ENCODE data around the gene FAM9C.
"Not testable (repeated sequence)": the region's sequence is repeated elsewhere in the genome, so short reads cannot be mapped to it uniquely, and the experiment has no call there.

Gene FAM9C

DNA sequence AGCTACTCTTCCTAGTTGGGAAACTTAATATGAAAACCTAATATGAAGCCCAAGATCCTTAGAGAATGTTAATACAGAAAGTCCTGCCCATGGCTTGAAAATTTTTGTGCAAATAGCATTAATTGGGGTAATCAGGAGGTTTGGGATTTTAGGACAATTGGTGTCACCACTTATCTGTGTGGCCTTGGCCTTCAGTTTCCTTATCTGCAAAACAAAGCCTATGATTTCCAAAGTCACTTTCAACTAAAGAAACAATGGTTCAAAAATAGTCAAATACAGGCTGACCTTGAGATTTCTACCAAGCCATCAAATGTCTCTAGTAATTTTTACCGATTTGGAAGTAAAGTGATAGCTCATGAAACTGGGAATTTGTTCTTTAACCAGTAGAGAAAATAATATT lies 40.2 kb upstream of the FAM9C start:
- Mint-ChIP-seq H3K4me1 (no peaks in the 10 kb centered on the region), H3K27me3 (ENCODE audit: low read depth, poor library complexity) (peaks cover 4% of the 10 kb centered on the region), H3K9me3 (peaks cover 49% of the 10 kb centered on the region), H3K4me3 (no peak overlapping the region), H3K36me3 (ENCODE audit: low read depth) (no peaks in the 10 kb centered on the region), H3K27ac (no peak overlapping the region)
- TF ChIP-seq, protein P1, sequence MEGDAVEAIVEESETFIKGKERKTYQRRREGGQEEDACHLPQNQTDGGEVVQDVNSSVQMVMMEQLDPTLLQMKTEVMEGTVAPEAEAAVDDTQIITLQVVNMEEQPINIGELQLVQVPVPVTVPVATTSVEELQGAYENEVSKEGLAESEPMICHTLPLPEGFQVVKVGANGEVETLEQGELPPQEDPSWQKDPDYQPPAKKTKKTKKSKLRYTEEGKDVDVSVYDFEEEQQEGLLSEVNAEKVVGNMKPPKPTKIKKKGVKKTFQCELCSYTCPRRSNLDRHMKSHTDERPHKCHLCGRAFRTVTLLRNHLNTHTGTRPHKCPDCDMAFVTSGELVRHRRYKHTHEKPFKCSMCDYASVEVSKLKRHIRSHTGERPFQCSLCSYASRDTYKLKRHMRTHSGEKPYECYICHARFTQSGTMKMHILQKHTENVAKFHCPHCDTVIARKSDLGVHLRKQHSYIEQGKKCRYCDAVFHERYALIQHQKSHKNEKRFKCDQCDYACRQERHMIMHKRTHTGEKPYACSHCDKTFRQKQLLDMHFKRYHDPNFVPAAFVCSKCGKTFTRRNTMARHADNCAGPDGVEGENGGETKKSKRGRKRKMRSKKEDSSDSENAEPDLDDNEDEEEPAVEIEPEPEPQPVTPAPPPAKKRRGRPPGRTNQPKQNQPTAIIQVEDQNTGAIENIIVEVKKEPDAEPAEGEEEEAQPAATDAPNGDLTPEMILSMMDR (IDR thresholded peaks at IDR 0.05) = no peak
- DNase-seq = no peak

DNA sequence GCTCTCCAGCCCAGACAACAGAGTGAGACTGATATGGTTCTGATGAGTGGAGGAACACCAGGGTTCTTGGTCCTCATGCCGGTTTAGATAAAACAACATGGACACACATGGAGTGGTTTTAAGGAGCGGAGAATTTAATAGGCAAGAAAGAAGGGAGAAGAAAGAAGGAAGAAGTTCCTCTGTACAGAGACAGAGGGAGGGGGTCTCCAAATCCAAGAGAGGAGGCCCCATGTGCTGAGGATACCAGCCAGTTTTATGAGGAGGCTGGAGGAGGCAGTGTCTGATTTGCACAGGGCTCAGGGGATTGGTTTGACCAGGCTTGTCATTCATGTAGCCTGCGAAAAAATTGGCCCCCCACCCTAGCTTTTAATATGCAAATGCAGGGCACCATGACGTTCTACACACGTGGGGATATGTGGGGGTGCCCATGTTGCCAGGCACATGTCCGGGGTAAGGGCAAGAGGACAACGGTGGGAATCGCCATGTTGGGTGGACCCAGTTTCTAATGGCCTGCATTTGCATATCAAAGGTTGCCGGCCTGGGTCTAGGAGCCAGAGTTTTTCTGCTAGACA lies 39.4 kb upstream of the FAM9C start:
- DNase-seq; H3K4me3 Mint-ChIP-seq; H3K27ac Mint-ChIP-seq; H3K36me3 Mint-ChIP-seq (ENCODE audit: low read depth); H3K27me3 Mint-ChIP-seq (ENCODE audit: low read depth, poor library complexity); H3K4me1 Mint-ChIP-seq: not testable (repeated sequence)
- peaks cover 50% of the 10 kb centered on the region for H3K9me3 Mint-ChIP-seq

DNA sequence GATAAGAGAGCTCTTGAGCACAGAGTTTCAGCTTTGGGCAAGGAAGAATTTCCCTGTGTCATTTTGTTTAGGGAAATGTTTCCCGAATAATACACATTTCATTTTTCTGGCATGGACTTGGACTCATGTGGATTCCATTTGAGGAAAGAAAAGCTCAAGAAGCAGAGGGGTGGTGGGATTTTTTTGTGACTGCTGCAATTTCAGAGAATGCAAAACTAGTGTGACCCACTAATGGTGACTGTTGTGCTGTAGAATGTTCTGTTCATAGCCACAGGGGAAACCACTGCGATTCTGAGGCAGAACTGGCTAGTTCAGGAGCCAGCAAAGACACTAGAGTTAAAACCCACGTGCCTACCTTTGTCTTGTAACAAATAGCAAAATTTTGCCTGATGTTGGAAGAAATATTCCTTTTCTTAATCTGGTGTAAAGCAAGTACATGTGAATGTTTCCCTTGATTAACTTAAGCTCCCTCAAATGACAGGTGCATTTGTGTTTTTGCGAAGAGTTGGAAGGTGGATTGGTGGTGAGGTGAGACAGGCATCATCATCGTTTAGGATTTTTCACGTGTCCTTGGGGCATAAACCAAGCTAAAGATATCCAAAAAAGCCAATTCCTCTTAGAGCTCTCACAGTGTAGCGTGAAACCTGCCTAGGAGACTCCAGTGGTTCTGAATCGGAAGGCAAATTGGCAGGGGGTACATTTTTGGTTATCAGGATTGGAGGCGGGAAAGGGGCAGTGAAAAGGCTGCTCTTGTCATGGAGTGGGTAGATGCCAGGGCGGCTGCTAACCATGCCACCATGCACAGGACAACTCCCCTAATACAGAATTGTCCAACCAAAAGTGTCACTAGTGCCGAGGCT lies 38.0 kb upstream of the FAM9C start:
- no peak overlapping the region for H3K27ac Mint-ChIP-seq
- DNase-seq = no peak
- no peak overlapping the region for H3K4me3 Mint-ChIP-seq
- peaks cover 15% of the 10 kb centered on the region for H3K4me1 Mint-ChIP-seq
- TF ChIP-seq, protein P1 (IDR thresholded peaks at IDR 0.05) = no peak
- H3K27me3 Mint-ChIP-seq (ENCODE audit: low read depth, poor library complexity) = peaks cover 4% of the 10 kb centered on the region
- H3K9me3 Mint-ChIP-seq = peaks cover 50% of the 10 kb centered on the region
- no peaks in the 10 kb centered on the region for H3K36me3 Mint-ChIP-seq (ENCODE audit: low read depth)

DNA sequence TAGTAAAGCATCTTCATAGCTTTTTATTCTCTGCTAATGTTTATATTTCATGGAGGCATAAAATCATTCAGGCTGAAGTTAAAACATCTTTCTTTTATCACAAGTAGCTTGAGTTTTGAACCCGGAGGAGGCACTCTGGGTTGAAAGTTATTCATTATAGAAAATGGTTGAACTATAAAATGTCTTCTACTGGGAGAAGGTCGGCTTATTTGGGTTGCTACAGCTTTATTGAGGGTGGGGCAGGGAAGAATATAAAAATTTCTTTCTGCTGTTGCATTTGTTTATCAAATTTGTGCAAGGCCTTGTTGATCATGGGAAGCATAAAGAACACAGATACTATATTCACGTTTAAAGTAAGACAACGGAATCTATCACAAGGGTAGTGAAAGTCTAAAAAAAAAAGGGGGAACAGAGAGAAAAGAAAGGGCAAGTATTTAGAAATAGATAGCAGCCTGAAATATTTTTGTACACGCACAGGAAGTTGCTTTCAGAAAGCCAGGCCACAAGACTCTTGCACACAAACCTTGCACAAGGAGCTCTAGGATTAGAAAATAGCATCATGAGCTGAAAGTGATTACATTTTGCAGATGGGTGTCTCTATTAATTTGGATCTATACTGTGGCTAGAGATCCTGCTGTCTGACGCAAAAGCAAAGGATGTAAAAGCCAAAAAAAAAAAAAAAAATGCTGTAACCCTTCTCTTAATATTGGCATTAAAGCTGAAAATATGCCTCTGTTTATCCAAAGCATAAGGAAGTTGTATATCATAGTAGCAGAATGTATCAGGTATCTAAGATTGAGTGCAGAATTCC lies 37.2 kb upstream of the FAM9C start:
- no peak overlapping the region for H3K27ac Mint-ChIP-seq
- H3K4me3 Mint-ChIP-seq = no peak overlapping the region
- H3K36me3 Mint-ChIP-seq (ENCODE audit: low read depth) = no peaks in the 10 kb centered on the region
- H3K27me3 Mint-ChIP-seq (ENCODE audit: low read depth, poor library complexity) = peaks cover 4% of the 10 kb centered on the region
- H3K4me1 Mint-ChIP-seq = peaks cover 15% of the 10 kb centered on the region
- TF ChIP-seq, protein P1 (IDR thresholded peaks at IDR 0.05) = no peak
- no peak for DNase-seq
- peaks cover 49% of the 10 kb centered on the region for H3K9me3 Mint-ChIP-seq

DNA sequence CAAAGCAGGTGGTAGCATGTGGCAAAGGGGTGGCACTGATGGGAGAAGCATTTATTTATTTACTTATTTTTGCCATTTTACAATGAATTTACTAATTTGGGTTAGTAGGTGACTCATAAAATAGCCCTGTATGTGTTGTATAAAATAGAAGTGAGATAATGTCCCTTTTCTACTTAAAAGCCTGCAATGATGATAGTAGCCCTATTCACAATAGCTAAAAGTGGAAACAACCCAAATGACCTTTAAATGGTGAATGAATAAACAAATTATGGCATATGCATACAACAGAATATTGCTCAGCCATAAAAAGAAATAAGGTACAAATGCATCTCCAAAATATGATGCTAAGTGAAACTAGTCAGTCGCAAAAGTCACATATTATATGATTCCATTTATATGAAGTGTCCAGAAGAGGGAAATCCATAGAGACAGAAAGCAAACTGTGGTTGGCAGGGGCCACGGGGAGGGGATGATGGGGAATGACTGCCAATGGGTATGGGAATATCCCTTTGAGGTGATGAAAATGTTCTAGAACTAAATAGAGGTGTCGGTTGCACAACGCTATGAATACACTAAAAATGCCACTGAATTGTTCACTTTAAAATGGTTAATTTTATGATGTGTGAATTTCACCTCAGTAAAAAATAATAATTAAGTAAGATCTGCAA lies 35.8 kb upstream of the FAM9C start:
- DNase-seq = no peak
- TF ChIP-seq, protein P1 (IDR thresholded peaks at IDR 0.05) = no peak
- Mint-ChIP-seq H3K27ac (no peak overlapping the region), H3K9me3 (peaks cover 49% of the 10 kb centered on the region), H3K4me3 (no peak overlapping the region), H3K4me1 (peaks cover 15% of the 10 kb centered on the region), H3K27me3 (ENCODE audit: low read depth, poor library complexity) (peaks cover 4% of the 10 kb centered on the region), H3K36me3 (ENCODE audit: low read depth) (no peaks in the 10 kb centered on the region)

All from nephron progenitor cell (in vitro differentiated cells).